HCT116 (cell line): Measurements from ENCODE around the gene CEND1. TPM values are rescaled to one million over a fixed set of nuclear protein-coding genes. Genes with fewer than 3 reads are reported as not detected.
A peak's percentile ranks its signal among the peaks of the same experiment; 100 is the strongest.

Source experiments
- ATAC-seq: fragments of 200-7000 bp; cut with Tn5 transposase; 2 replicates; pipeline ENCODE4 v1.9.1; 2020; ENCODE audit warnings: mild to moderate bottlenecking, moderate library complexity
- BruUV-seq: library from RNA; stranded (reverse); fragments of 400-500 nt; replicated peaks from 2 replicates; lab custom pipeline; 2021; lab: Mats Ljungman, UMichigan
- CTCF ChIA-PET: fragments of 300-600 bp; sonication (Branson Sonifier 250); formaldehyde crosslinking; loops from one replicate; lab custom pipeline; 2021; ENCODE audit warnings: antibody characterized with exemption; lab: Charles Lee
- POLR2A ChIA-PET: fragments of 300-600, 350-600 bp; sonication (Branson Sonifier 250); formaldehyde crosslinking; loops from one replicate; lab custom pipeline; 2021; ENCODE audit warnings: antibody characterized with exemption; lab: Charles Lee
- RAD21 ChIA-PET, 2 experiments: fragments of 300-600 bp; sonication (Branson Sonifier 250); formaldehyde crosslinking; loops; one replicate each; lab custom pipeline; 2023; ENCODE audit warnings: low total read pairs in 2 of 2; ENCODE audit not compliant: uncharacterized antibody in 2 of 2, unreplicated experiment in 2 of 2, low non-redundant PET in 1 of 2; lab: Charles Lee
- DNase-seq: peaks from one replicate; pipeline ENCODE4 v3.0.0-alpha.2; 2010; ENCODE audit warnings: low read depth, low spot score
- H2AFZ ChIP-seq: fragments of 200-600 bp; shearing (Covaris generic), sonication (generic); 2 replicates; pipeline ENCODE4 v1.6.1; 2017; ENCODE audit warnings: low read depth, mixed run types, mixed read lengths, antibody characterized with exemption, low read length; ENCODE audit not compliant: poor library complexity, severe bottlenecking
- H3K27ac ChIP-seq: 2 replicates; pipeline ENCODE4 v1.5.1; 2012; ENCODE audit warnings: low read depth, low read length
- H3K27me3 ChIP-seq: fragments of 200-600 bp; sonication (generic); 2 replicates; pipeline ENCODE4 v1.6.1; 2016; ENCODE audit warnings: mixed run types, low read length, mixed read lengths; ENCODE audit not compliant: insufficient read depth
- H3K36me3 ChIP-seq, 2 experiments: fragments of 200-500 bp in 1 of 2; fragments of 200-600 bp in 1 of 2; sonication (Bioruptor generic) in 1 of 2; sonication (generic) in 1 of 2; 2 replicates each; pipeline versions ENCODE4 v1.5.1 to v1.6.1; 2014 to 2016; ENCODE audit warnings: low read length in 2 of 2, inconsistent platforms in 1 of 2, mixed read lengths in 1 of 2, mixed run types in 1 of 2; ENCODE audit not compliant: insufficient read depth in 2 of 2, control insufficient read depth in 1 of 2
- H3K4me1 ChIP-seq, 2 experiments: fragments of 200-600 bp in 1 of 2; sonication (generic) in 1 of 2; 2 replicates each; pipeline versions ENCODE4 v1.5.1 to v1.6.1; 2012 to 2017; ENCODE audit warnings: low read length in 2 of 2, inconsistent platforms in 1 of 2, mild to moderate bottlenecking in 1 of 2, mixed read lengths in 1 of 2, mixed run types in 1 of 2, moderate library complexity in 1 of 2; ENCODE audit not compliant: insufficient read depth in 2 of 2, control insufficient read depth in 1 of 2
- H3K4me2 ChIP-seq: fragments of 200-600 bp; sonication (generic); 2 replicates; pipeline ENCODE4 v1.6.1; 2017; ENCODE audit warnings: mixed run types, low read length, mixed read lengths
- H3K4me3 ChIP-seq, 2 experiments: fragments of 200-600 bp in 1 of 2; sonication (generic) in 1 of 2; replicated peaks in 1 of 2; 2 replicates each; pipeline ENCODE4 v1.5.1; 2011 to 2016; ENCODE audit warnings: low read length in 2 of 2, control low read depth in 1 of 2, low read depth in 1 of 2, mild to moderate bottlenecking in 1 of 2, mixed read lengths in 1 of 2, mixed run types in 1 of 2
- H3K79me2 ChIP-seq: fragments of 200-600 bp; sonication (generic); 2 replicates; pipeline ENCODE4 v1.6.1; 2017; ENCODE audit warnings: mild to moderate bottlenecking, mixed run types, low read length, moderate library complexity, mixed read lengths; ENCODE audit not compliant: insufficient read depth
- H3K9ac ChIP-seq: fragments of 200-600 bp; sonication (generic); 2 replicates; pipeline ENCODE4 v1.6.1; 2016; ENCODE audit warnings: low read length, mixed read lengths
- H3K9me2 ChIP-seq: fragments of 200-600 bp; sonication (generic), shearing (Covaris generic); 2 replicates; pipeline ENCODE4 v1.6.1; 2017; ENCODE audit warnings: mixed run types, mild to moderate bottlenecking, moderate library complexity; ENCODE audit not compliant: insufficient read depth
- H3K9me3 ChIP-seq, 2 experiments: fragments of 200-500 bp in 1 of 2; fragments of 200-600 bp in 1 of 2; sonication (Bioruptor generic) in 1 of 2; sonication (generic) in 1 of 2; 2 replicates each; pipeline ENCODE4 v1.6.1; 2014 to 2017; ENCODE audit warnings: low read length in 2 of 2, mixed read lengths in 2 of 2, inconsistent platforms in 1 of 2, low read depth in 1 of 2, mild to moderate bottlenecking in 1 of 2, mixed run types in 1 of 2, moderate library complexity in 1 of 2; ENCODE audit not compliant: control insufficient read depth in 1 of 2, insufficient read depth in 1 of 2
- H4K20me1 ChIP-seq: fragments of 200-600 bp; sonication (generic), shearing (Covaris generic); 2 replicates; pipeline ENCODE4 v1.6.1; 2017; ENCODE audit warnings: mixed run types, mild to moderate bottlenecking, moderate library complexity; ENCODE audit not compliant: insufficient read depth
- CBX3 ChIP-seq: IDR thresholded peaks from 2 replicates; pipeline ENCODE4 v1.6.1; 2012; ENCODE audit warnings: low read depth
- CEBPB ChIP-seq: IDR thresholded peaks from 2 replicates; pipeline ENCODE4 v1.6.1; 2012; ENCODE audit warnings: low read depth
- EGR1 ChIP-seq: IDR thresholded peaks from 2 replicates; pipeline ENCODE4 v1.6.1; 2012; ENCODE audit warnings: low read depth
- ELF1 ChIP-seq: IDR thresholded peaks from 2 replicates; pipeline ENCODE4 v1.6.1; 2012; ENCODE audit warnings: low read depth, borderline replicate concordance
- EZH2 ChIP-seq: fragments of 200-600 bp; sonication (generic); IDR thresholded peaks from 2 replicates; pipeline ENCODE4 v1.6.1; 2017; ENCODE audit warnings: antibody characterized with exemption, mixed run types
- EZH2phosphoT487 ChIP-seq: fragments of 200-600 bp; IDR thresholded peaks from 2 replicates; pipeline ENCODE4 v1.6.1; 2018; ENCODE audit warnings: antibody characterized with exemption, borderline replicate concordance
- FOSL1 ChIP-seq: IDR thresholded peaks from 2 replicates; pipeline ENCODE4 v1.6.1; 2012; ENCODE audit warnings: low read depth
- JUND ChIP-seq: IDR thresholded peaks from 2 replicates; pipeline ENCODE4 v1.6.1; 2012
- POLR2AphosphoS5 ChIP-seq: IDR thresholded peaks from 2 replicates; pipeline ENCODE4 v1.6.1; 2011; ENCODE audit warnings: mild to moderate bottlenecking, low read depth, low read length, moderate library complexity
- RAD21 ChIP-seq: IDR thresholded peaks from 2 replicates; pipeline ENCODE4 v1.6.1; 2012; ENCODE audit warnings: low read depth, mild to moderate bottlenecking
- SRF ChIP-seq: IDR thresholded peaks from 2 replicates; pipeline ENCODE4 v1.6.1; 2012; ENCODE audit warnings: low read depth
- TCF7L2 ChIP-seq: IDR thresholded peaks from 2 replicates; pipeline ENCODE4 v1.7.0; 2011; ENCODE audit warnings: borderline replicate concordance, inconsistent platforms; ENCODE audit not compliant: insufficient read depth, insufficient read length; ENCODE audit errors: extremely low read depth
- YY1 ChIP-seq: IDR thresholded peaks from 2 replicates; pipeline ENCODE4 v1.6.1; 2011; ENCODE audit warnings: low read length, low read depth, moderate library complexity, mild to moderate bottlenecking; ENCODE audit not compliant: insufficient replicate concordance; ENCODE audit errors: extremely low read depth
- ZFX ChIP-seq: fragments of 450-650 bp; IDR thresholded peaks from 2 replicates; pipeline ENCODE4 v1.6.1; 2017
- intact Hi-C: fragments of 100-400 bp; cut with micrococcal nuclease; formaldehyde crosslinking; loops from 2 replicates; pipeline ENCODE4 v1.10.0; 2022
- total RNA-seq: library from RNA; stranded (reverse); gene quantifications from one replicate; pipeline ENCODE4 v1.2.1, GENCODE V29; 2021; ENCODE audit not compliant: unreplicated experiment
- TF ChIP-seq, protein P1 (sequence below): IDR thresholded peaks from 2 replicates; pipeline ENCODE4 v1.6.1; 2012
- TF ChIP-seq, protein P2 (sequence below): IDR thresholded peaks from 2 replicates; pipeline ENCODE4 v1.6.1; 2011; ENCODE audit warnings: mild to moderate bottlenecking, low read length, moderate library complexity; ENCODE audit not compliant: insufficient replicate concordance; ENCODE audit errors: extremely low read depth
- TF ChIP-seq, protein P3 (sequence below): IDR thresholded peaks from 2 replicates; pipeline ENCODE4 v1.6.1; 2012
- TF ChIP-seq, protein P4 (sequence below), 3 experiments: fragments of 200-600 bp in 1 of 3; sonication (generic) in 1 of 3; IDR thresholded peaks in 2 of 3; conservative IDR thresholded peaks in 1 of 3; 2 replicates each; pipeline ENCODE4 v1.5.1; 2012 to 2017; ENCODE audit warnings: low read depth in 2 of 3, low read length in 2 of 3, antibody characterized with exemption in 1 of 3, borderline replicate concordance in 1 of 3, control low read depth in 1 of 3, mild to moderate bottlenecking in 1 of 3, mixed read lengths in 1 of 3, mixed run types in 1 of 3, moderate library complexity in 1 of 3; ENCODE audit not compliant: insufficient read depth in 1 of 3
- TF ChIP-seq, protein P5 (sequence below): IDR thresholded peaks from 2 replicates; pipeline ENCODE4 v1.6.1; 2012; ENCODE audit warnings: low read depth

Gene CEND1
- total RNA-seq, 1 experiment from 2014 or later: 0.27 TPM

DNA sequence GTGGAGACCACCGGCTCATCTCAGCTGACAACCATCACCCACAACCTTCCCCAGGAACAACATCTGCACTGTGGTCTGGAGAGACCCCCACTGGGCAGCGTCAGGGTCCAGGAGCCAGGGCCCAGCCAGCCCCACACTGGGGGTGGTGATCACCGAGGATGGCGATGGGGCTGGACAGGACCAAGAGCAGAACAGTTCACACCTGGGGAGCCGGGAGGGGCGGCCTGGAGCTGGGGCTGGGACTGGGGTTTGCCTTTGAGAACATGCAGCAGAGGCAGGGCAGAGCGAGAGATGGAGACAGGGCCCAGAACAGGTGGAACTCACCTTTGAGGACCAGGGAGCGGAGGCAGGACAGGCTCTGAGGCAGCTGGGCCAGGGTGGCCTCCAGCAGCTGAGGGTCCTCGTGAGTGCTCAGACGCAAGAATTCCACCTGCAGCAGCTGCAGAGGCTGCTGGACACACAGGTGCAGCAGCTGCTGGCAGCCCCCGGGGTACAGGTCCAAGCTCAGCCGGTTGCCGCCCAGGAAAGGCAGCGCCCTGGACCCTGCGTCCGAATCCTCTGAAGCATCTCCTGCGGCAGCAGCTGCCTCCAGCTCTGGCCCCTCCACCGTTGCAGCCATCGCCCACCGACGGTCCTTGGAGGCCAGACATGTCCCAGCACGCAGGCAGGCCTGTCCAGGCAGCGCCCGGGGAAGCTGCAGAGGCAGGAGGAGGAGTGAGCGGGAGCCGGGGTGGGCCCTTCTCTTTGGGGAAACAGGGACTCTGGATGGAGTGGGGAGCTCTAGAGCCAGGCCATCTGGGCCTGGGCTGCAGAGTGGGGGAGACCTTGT, 14.1 kb upstream of the CEND1 start:
- Histone ChIP-seq H3K4me3 (peak overlapping the region; percentile 66 to 72), H2AFZ (no peak overlapping the region), H3K9me2 (no peaks in the 10 kb centered on the region), H3K27ac (peak overlapping the region; percentile 93), H3K36me3 (peaks cover 0 to 9% of the 10 kb centered on the region in 2 experiments; a peak in 1 of 4 replicates), H3K4me1 (peaks cover 22 to 34% of the 10 kb centered on the region in 2 experiments), H3K9ac (peak overlapping the region; percentile 83), H3K4me2 (peak overlapping the region; percentile 87), H3K27me3 (no peaks in the 10 kb centered on the region), H3K79me2 (peaks cover 27% of the 10 kb centered on the region), H4K20me1 (no peaks in the 10 kb centered on the region), H3K9me3 (no peaks in the 10 kb centered on the region)
- DNase-seq: no peak
- ChIA-PET RAD21 (no interaction called here), CTCF (no interaction called here), POLR2A (interaction anchor here (1.5 kb wide), 1 partner anchor 31 kb away, joined by 3 read pairs; no protein-coding TSS in a partner anchor)
- ATAC-seq: no peak
- intact Hi-C loops: no loop called here
- TF ChIP-seq, protein P1, sequence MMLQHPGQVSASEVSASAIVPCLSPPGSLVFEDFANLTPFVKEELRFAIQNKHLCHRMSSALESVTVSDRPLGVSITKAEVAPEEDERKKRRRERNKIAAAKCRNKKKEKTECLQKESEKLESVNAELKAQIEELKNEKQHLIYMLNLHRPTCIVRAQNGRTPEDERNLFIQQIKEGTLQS: no peak
- TF ChIP-seq POLR2AphosphoS5 (no peak), ELF1 (no peak), CEBPB (no peak), CBX3 (no peak), RAD21 (no peak), SRF (no peak), EZH2 (no peak), FOSL1 (no peak), EZH2phosphoT487 (no peak), EGR1 (no peak), YY1 (no peak), ZFX (no peak), TCF7L2 (no peak), JUND (no peak)
- TF ChIP-seq, protein P2, sequence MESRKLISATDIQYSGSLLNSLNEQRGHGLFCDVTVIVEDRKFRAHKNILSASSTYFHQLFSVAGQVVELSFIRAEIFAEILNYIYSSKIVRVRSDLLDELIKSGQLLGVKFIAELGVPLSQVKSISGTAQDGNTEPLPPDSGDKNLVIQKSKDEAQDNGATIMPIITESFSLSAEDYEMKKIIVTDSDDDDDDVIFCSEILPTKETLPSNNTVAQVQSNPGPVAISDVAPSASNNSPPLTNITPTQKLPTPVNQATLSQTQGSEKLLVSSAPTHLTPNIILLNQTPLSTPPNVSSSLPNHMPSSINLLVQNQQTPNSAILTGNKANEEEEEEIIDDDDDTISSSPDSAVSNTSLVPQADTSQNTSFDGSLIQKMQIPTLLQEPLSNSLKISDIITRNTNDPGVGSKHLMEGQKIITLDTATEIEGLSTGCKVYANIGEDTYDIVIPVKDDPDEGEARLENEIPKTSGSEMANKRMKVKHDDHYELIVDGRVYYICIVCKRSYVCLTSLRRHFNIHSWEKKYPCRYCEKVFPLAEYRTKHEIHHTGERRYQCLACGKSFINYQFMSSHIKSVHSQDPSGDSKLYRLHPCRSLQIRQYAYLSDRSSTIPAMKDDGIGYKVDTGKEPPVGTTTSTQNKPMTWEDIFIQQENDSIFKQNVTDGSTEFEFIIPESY: no peak
- TF ChIP-seq, protein P3, sequence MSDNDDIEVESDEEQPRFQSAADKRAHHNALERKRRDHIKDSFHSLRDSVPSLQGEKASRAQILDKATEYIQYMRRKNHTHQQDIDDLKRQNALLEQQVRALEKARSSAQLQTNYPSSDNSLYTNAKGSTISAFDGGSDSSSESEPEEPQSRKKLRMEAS: no peak
- TF ChIP-seq, protein P4, sequence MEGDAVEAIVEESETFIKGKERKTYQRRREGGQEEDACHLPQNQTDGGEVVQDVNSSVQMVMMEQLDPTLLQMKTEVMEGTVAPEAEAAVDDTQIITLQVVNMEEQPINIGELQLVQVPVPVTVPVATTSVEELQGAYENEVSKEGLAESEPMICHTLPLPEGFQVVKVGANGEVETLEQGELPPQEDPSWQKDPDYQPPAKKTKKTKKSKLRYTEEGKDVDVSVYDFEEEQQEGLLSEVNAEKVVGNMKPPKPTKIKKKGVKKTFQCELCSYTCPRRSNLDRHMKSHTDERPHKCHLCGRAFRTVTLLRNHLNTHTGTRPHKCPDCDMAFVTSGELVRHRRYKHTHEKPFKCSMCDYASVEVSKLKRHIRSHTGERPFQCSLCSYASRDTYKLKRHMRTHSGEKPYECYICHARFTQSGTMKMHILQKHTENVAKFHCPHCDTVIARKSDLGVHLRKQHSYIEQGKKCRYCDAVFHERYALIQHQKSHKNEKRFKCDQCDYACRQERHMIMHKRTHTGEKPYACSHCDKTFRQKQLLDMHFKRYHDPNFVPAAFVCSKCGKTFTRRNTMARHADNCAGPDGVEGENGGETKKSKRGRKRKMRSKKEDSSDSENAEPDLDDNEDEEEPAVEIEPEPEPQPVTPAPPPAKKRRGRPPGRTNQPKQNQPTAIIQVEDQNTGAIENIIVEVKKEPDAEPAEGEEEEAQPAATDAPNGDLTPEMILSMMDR (IDR thresholded peaks at IDR 0.05 in 2 of 3, conservative IDR thresholded peaks at IDR 0.05 in 1 of 3; ENCODE audit: borderline replicate concordance in 1 of 3, insufficient read depth in 1 of 3, low read depth in 2 of 3, low read length in 2 of 3): no peak
- TF ChIP-seq, protein P5, sequence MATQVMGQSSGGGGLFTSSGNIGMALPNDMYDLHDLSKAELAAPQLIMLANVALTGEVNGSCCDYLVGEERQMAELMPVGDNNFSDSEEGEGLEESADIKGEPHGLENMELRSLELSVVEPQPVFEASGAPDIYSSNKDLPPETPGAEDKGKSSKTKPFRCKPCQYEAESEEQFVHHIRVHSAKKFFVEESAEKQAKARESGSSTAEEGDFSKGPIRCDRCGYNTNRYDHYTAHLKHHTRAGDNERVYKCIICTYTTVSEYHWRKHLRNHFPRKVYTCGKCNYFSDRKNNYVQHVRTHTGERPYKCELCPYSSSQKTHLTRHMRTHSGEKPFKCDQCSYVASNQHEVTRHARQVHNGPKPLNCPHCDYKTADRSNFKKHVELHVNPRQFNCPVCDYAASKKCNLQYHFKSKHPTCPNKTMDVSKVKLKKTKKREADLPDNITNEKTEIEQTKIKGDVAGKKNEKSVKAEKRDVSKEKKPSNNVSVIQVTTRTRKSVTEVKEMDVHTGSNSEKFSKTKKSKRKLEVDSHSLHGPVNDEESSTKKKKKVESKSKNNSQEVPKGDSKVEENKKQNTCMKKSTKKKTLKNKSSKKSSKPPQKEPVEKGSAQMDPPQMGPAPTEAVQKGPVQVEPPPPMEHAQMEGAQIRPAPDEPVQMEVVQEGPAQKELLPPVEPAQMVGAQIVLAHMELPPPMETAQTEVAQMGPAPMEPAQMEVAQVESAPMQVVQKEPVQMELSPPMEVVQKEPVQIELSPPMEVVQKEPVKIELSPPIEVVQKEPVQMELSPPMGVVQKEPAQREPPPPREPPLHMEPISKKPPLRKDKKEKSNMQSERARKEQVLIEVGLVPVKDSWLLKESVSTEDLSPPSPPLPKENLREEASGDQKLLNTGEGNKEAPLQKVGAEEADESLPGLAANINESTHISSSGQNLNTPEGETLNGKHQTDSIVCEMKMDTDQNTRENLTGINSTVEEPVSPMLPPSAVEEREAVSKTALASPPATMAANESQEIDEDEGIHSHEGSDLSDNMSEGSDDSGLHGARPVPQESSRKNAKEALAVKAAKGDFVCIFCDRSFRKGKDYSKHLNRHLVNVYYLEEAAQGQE: no peak
- no TSS peak for BruUV-seq
